K562 (cell line): ENCODE data around the gene TYMP. TPM values are rescaled to one million over a fixed set of nuclear protein-coding genes. Genes with fewer than 3 reads are reported as not detected.

Experiments used
- ATAC-seq: fragments of 200-7000 bp; cut with Tn5 transposase; 3 replicates; pipeline ENCODE4 v1.9.1; 2020; ENCODE audit warnings: moderate library complexity
- BruUV-seq: library from RNA; stranded (reverse); fragments of 400-500 nt; replicated peaks from 2 replicates; lab custom pipeline; 2021; lab: Mats Ljungman, UMichigan
- CTCF ChIA-PET: fragments of 300-600 bp; formaldehyde crosslinking; extraction: SDS; loops from one replicate; lab custom pipeline; 2021; ENCODE audit warnings: low intra/inter-chr PET ratio; lab: Yijun Ruan, JAX
- POLR2A ChIA-PET: fragments of 300-600, 350-650 bp; sonication (Branson Sonifier 250); formaldehyde crosslinking; extraction: SDS; loops from one replicate; lab custom pipeline; 2021; ENCODE audit warnings: antibody characterized with exemption, inconsistent platforms; lab: Yijun Ruan, JAX
- DNase-seq, 4 experiments: peaks; one replicate each; pipeline versions ENCODE4 v3.0.0 to v3.0.0-alpha.2; 2011 to 2018; ENCODE audit warnings: low spot score in 3 of 4, mixed read lengths in 3 of 4; ENCODE audit errors: extremely low read depth in 1 of 4
- FAIRE-seq: peaks from 2 replicates; lab custom pipeline; 2011; peaks lifted over from hg19 to GRCh38; lab: Jason Lieb, UNC
- H2AFZ ChIP-seq: 2 replicates; pipeline ENCODE4 v1.6.0; 2011; ENCODE audit warnings: low read depth, low read length, control low read depth, inconsistent platforms
- H3K27ac ChIP-seq: fragments of 200-600 bp; 3 replicates; pipeline ENCODE4 v1.8.0; 2011; ENCODE audit warnings: low read depth, mild to moderate bottlenecking, control low read depth, inconsistent platforms, low read length, moderate library complexity, mixed read lengths; ENCODE audit errors: extremely low read depth
- H3K27me3 ChIP-seq, 2 experiments: fragments of 300-600 bp in 1 of 2; 2 replicates in 1 of 2; 3 replicates in 1 of 2; pipeline versions ENCODE4 v1.6.0 to v1.8.0; 2011; ENCODE audit warnings: inconsistent platforms in 2 of 2, low read length in 2 of 2, mild to moderate bottlenecking in 1 of 2, mixed read lengths in 1 of 2, moderate library complexity in 1 of 2; ENCODE audit not compliant: control insufficient read depth in 2 of 2, insufficient read depth in 2 of 2
- H3K36me3 ChIP-seq: fragments of 300-600 bp; 3 replicates; pipeline ENCODE4 v1.8.0; 2011; ENCODE audit warnings: mild to moderate bottlenecking, low read length, inconsistent platforms; ENCODE audit not compliant: control insufficient read depth, insufficient read depth
- H3K4me1 ChIP-seq, 2 experiments: fragments of 200-600 bp in 1 of 2; replicated peaks in 1 of 2; 2 replicates in 1 of 2; 3 replicates in 1 of 2; pipeline versions ENCODE4 v1.5.1 to v1.8.0; 2011; ENCODE audit warnings: inconsistent platforms in 2 of 2, low read length in 2 of 2, mild to moderate bottlenecking in 1 of 2, mixed read lengths in 1 of 2, moderate library complexity in 1 of 2; ENCODE audit not compliant: control insufficient read depth in 2 of 2, insufficient read depth in 2 of 2
- H3K4me2 ChIP-seq: 2 replicates; pipeline ENCODE4 v1.6.1; 2011; ENCODE audit warnings: low read length, control low read depth, inconsistent platforms, mixed read lengths; ENCODE audit not compliant: insufficient read depth
- H3K4me3 ChIP-seq: fragments of 200-600 bp; sonication (generic), shearing (Covaris generic); 2 replicates; pipeline ENCODE4 v1.5.1; 2016; ENCODE audit warnings: control low read depth, inconsistent platforms
- H3K79me2 ChIP-seq: fragments of 200-600 bp; 3 replicates; pipeline ENCODE4 v1.8.0; 2011; ENCODE audit warnings: low read length, inconsistent platforms; ENCODE audit not compliant: control insufficient read depth, insufficient read depth
- H3K9ac ChIP-seq, 2 experiments: 2 replicates each; pipeline versions ENCODE4 v1.6.0 to v1.6.1; 2011; ENCODE audit warnings: low read depth in 2 of 2, low read length in 2 of 2, control low read depth in 1 of 2, inconsistent platforms in 1 of 2, mild to moderate bottlenecking in 1 of 2, mixed read lengths in 1 of 2; ENCODE audit not compliant: insufficient read depth in 1 of 2
- H3K9me1 ChIP-seq: one replicate; pipeline ENCODE4 v1.6.0; 2011; ENCODE audit warnings: inconsistent platforms, mild to moderate bottlenecking, low read length, moderate library complexity; ENCODE audit not compliant: control insufficient read depth, insufficient read depth
- H3K9me3 ChIP-seq: replicated peaks from 2 replicates; pipeline ENCODE4 v1.5.1; 2011; ENCODE audit warnings: low read depth, low read length, inconsistent platforms; ENCODE audit not compliant: control insufficient read depth, insufficient read depth
- H4K20me1 ChIP-seq: replicated peaks from 2 replicates; pipeline ENCODE4 v1.6.1; 2011; ENCODE audit warnings: low read length, inconsistent platforms, mixed read lengths; ENCODE audit not compliant: control insufficient read depth, insufficient read depth
- DDX20 ChIP-seq: fragments of 450-650 bp; IDR thresholded peaks from 2 replicates; pipeline ENCODE4 v1.6.1; 2016; ENCODE audit warnings: missing genetic modification characterization, low read depth, mild to moderate bottlenecking, missing compliant biosample characterization, moderate library complexity
- DPF2 ChIP-seq: fragments of 450-650 bp; IDR thresholded peaks from 2 replicates; pipeline ENCODE4 v1.6.1; 2016
- HDGF ChIP-seq: fragments of 450-650 bp; IDR thresholded peaks from 2 replicates; pipeline ENCODE4 v1.6.1; 2016
- MAFG ChIP-seq: fragments of 450-650 bp; conservative IDR thresholded peaks from 2 replicates; pipeline ENCODE4 v1.6.1; 2016; ENCODE audit warnings: missing genetic modification characterization, missing compliant biosample characterization
- MLLT1 ChIP-seq, 2 experiments: fragments of 450-650 bp; IDR thresholded peaks; 2 replicates each; pipeline ENCODE4 v1.6.1; 2016
- NFRKB ChIP-seq: fragments of 450-650 bp; IDR thresholded peaks from 2 replicates; pipeline ENCODE4 v1.6.1; 2016; ENCODE audit warnings: low read depth
- NR2C2 ChIP-seq, 2 experiments: fragments of 200-800 bp in 1 of 2; sonication (Bioruptor generic) in 1 of 2; sonication (generic) in 1 of 2; formaldehyde crosslinking in 1 of 2; IDR thresholded peaks; 2 replicates each; pipeline versions ENCODE4 v1.6.1 to v1.8.0; 2016 to 2022; ENCODE audit warnings: mild to moderate bottlenecking in 1 of 2, missing compliant biosample characterization in 1 of 2, missing genetic modification characterization in 1 of 2, missing genetic modification reagents in 1 of 2
- POLR2A ChIP-seq: fragments of 450-650 bp; conservative IDR thresholded peaks from 2 replicates; pipeline ENCODE4 v1.6.1; 2016
- SP1 ChIP-seq: sonication (generic); formaldehyde crosslinking; IDR thresholded peaks from 2 replicates; pipeline ENCODE4 v1.8.1; 2022; ENCODE audit warnings: mild to moderate bottlenecking, missing genetic modification reagents
- ZC3H4 ChIP-seq: sonication (generic); formaldehyde crosslinking; IDR thresholded peaks from 2 replicates; pipeline ENCODE4 v1.9.0; 2021; ENCODE audit warnings: missing genetic modification reagents, borderline replicate concordance
- ZFX ChIP-seq: sonication (generic); formaldehyde crosslinking; IDR thresholded peaks from 2 replicates; pipeline ENCODE4 v1.8.0; 2022; ENCODE audit warnings: mild to moderate bottlenecking, missing genetic modification reagents, moderate library complexity
- ZKSCAN1 ChIP-seq: fragments of 150-350 bp; IDR thresholded peaks from 2 replicates; pipeline ENCODE4 v1.6.1; 2016; ENCODE audit warnings: low read depth, low read length
- ZNF639 ChIP-seq, 2 experiments: fragments of 200-800 bp in 1 of 2; sonication (Bioruptor generic) in 1 of 2; sonication (generic) in 1 of 2; formaldehyde crosslinking in 1 of 2; IDR thresholded peaks in 1 of 2; conservative IDR thresholded peaks in 1 of 2; 2 replicates each; pipeline versions ENCODE4 v1.5.0 to v1.6.1; 2016 to 2020; ENCODE audit warnings: missing compliant biosample characterization in 1 of 2, missing genetic modification characterization in 1 of 2, missing genetic modification reagents in 1 of 2
- WGBS: fragments of 100-300 bp; shearing (Covaris generic); methylation state at CpG from one replicate; pipeline ENCODE4 v1.1.6; 2016; ENCODE audit warnings: low coverage, mixed read lengths; ENCODE audit not compliant: insufficient coverage; ENCODE audit errors: missing lambda C conversion rate; 5-methylcytosine and 5-hydroxymethylcytosine counted together
- in situ Hi-C: fragments of 300-500 bp; cut with MboI; formaldehyde crosslinking; loops from 4 replicates; pipeline ENCODE4 v1.15.0; 2018; ENCODE audit warnings: inconsistent platforms, mixed read lengths
- intact Hi-C: fragments of 100-400 bp; cut with micrococcal nuclease; formaldehyde crosslinking; loops from 2 replicates; pipeline ENCODE4 v1.14.2; 2022
- polyA plus RNA-seq, 8 experiments: library from polyadenylated mRNA; depleted of rRNA in 4 of 8; stranded (reverse) in 5 of 8; unstranded in 3 of 8; fragments of >200 nt; fragmentation: Nextera tagmentation in 2 of 8; fragmentation: Illumina TruSeq in 1 of 8; extraction: Ambion mirVana in 2 of 8; extraction: Trizol in 1 of 8; gene quantifications; 2 replicates each; pipeline versions ENCODE4 v1.2.1 to v1.2.3, GENCODE V29; 2011 to 2014; ENCODE audit warnings: inconsistent platforms in 1 of 8, missing spikeins in 1 of 8
- total RNA-seq, 7 experiments: library from RNA; depleted of rRNA in 6 of 7; stranded (reverse); fragments of >200 nt in 6 of 7; fragmentation: Illumina TruSeq in 2 of 7; extraction: Trizol in 2 of 7; gene quantifications; 2 replicates each; pipeline versions ENCODE4 v1.2.1 to v1.2.3, GENCODE V29; 2011 to 2021; ENCODE audit warnings: low replicate concordance in 1 of 7

TYMP gene
- total and polyA plus RNA-seq, 9 of the 15 experiments (the other 6 are each of a cell fraction or from before 2014, with no cell fraction given), result 0.03 to 4.0 (median 2.4) TPM; not detected in 4

GRCh38 chr22:50526834-50527801 is 2.7 kb downstream of the TYMP start:
- TSS peak; percentile 45 for BruUV-seq
- Histone ChIP-seq H3K9me1 (no peaks in the 10 kb centered on the region), H3K4me3 (peak overlapping the region; percentile 71), H3K27ac (peak overlapping the region; percentile 89), H3K9me3 (0 out of 2 replicates have a peak, but pooled peaks cover 2% of the 10 kb centered on the region), H2AFZ (peak overlapping the region; percentile 77), H3K36me3 (peaks cover 26% of the 10 kb centered on the region; the same call in 1 of the 3 replicates), H3K4me1 (peaks cover 8 to 81% of the 10 kb centered on the region in 2 experiments; a peak in 4 of 5 replicates), H3K9ac (peak overlapping the region; percentile 86 to 96), H3K79me2 (peaks cover 34% of the 10 kb centered on the region), H4K20me1 (peaks cover 12% of the 10 kb centered on the region; the same call in 1 of the 2 replicates), H3K27me3 (no peaks in the 10 kb centered on the region), H3K4me2 (peak overlapping the region; percentile 88)
- 45% methylated on average over 17 of the region's 29 CpGs for WGBS
- ChIA-PET POLR2A (interaction anchor here (0.6 to 2.3 kb wide), 5 partner anchors 13 to 36 kb away, joined by 3 to 8 read pairs (median 5); partner anchors contain the start of genes LMF2, NCAPH2 and SYCE3), CTCF (no interaction called here)
- peak; percentile 74 for FAIRE-seq
- in situ Hi-C loops (no loop called here), intact Hi-C loops (loop anchor here (1.0 to 5.0 kb wide), 2 partner anchors 7 to 35 kb away; partner anchors contain the start of gene SYCE3)
- DNase-seq, result peak; percentile 64 to 81 (median 70)
- peak; percentile 69 for ATAC-seq
- TF ChIP-seq DDX20 (tag) (no peak), SP1 (CRISPR knock-in tag) (0 out of 2 replicates have a peak, but pooled peaks have one; percentile 22), DPF2 (peak; percentile 7; the same call in 1 of the 2 replicates), MAFG (tag) (no peak), HDGF (peak; percentile 58), ZFX (CRISPR knock-in tag) (peak; percentile 54; the same call in 1 of the 2 replicates), NR2C2 (CRISPR knock-in tag; IDR thresholded peaks at IDR 0.05) (no peak), NR2C2 (tag; IDR thresholded peaks at IDR 0.05) (peak; percentile 68), ZNF639 (CRISPR knock-in tag; conservative IDR thresholded peaks at IDR 0.05 in 1 of 2, IDR thresholded peaks at IDR 0.05 in 1 of 2) (0 out of 4 replicates have a peak, but pooled peaks of 1 of the 2 experiments have one; percentile 10), ZKSCAN1 (no peak), MLLT1 (IDR thresholded peaks at IDR 0.05) (no peak), NFRKB (0 out of 2 replicates have a peak, but pooled peaks have one; percentile 1), ZC3H4 (CRISPR knock-in tag) (0 out of 2 replicates have a peak, but pooled peaks have one; percentile 49), POLR2A (peak; percentile 63)
